HCT116 (cell line): ENCODE data around the gene THRB. TPM values are rescaled to one million over a fixed set of nuclear protein-coding genes. Genes with fewer than 3 reads are reported as not detected.

Experiments
- ATAC-seq: fragments of 200-7000 bp; cut with Tn5 transposase; 2 replicates; pipeline ENCODE4 v1.9.1; 2020; ENCODE audit warnings: mild to moderate bottlenecking, moderate library complexity
- BruUV-seq: library from RNA; stranded (reverse); fragments of 400-500 nt; replicated peaks from 2 replicates; lab custom pipeline; 2021; lab: Mats Ljungman, UMichigan
- CTCF ChIA-PET: fragments of 300-600 bp; sonication (Branson Sonifier 250); formaldehyde crosslinking; loops from one replicate; lab custom pipeline; 2021; ENCODE audit warnings: antibody characterized with exemption; lab: Charles Lee
- POLR2A ChIA-PET: fragments of 300-600, 350-600 bp; sonication (Branson Sonifier 250); formaldehyde crosslinking; loops from one replicate; lab custom pipeline; 2021; ENCODE audit warnings: antibody characterized with exemption; lab: Charles Lee
- RAD21 ChIA-PET, 2 experiments: fragments of 300-600 bp; sonication (Branson Sonifier 250); formaldehyde crosslinking; loops; one replicate each; lab custom pipeline; 2023; ENCODE audit warnings: low total read pairs in 2 of 2; ENCODE audit not compliant: uncharacterized antibody in 2 of 2, unreplicated experiment in 2 of 2, low non-redundant PET in 1 of 2; lab: Charles Lee
- DNase-seq: peaks from one replicate; pipeline ENCODE4 v3.0.0-alpha.2; 2010; ENCODE audit warnings: low read depth, low spot score
- H2AFZ ChIP-seq: fragments of 200-600 bp; shearing (Covaris generic), sonication (generic); 2 replicates; pipeline ENCODE4 v1.6.1; 2017; ENCODE audit warnings: low read depth, mixed run types, mixed read lengths, antibody characterized with exemption, low read length; ENCODE audit not compliant: poor library complexity, severe bottlenecking
- H3K27ac ChIP-seq: 2 replicates; pipeline ENCODE4 v1.5.1; 2012; ENCODE audit warnings: low read depth, low read length
- H3K27me3 ChIP-seq: fragments of 200-600 bp; sonication (generic); 2 replicates; pipeline ENCODE4 v1.6.1; 2016; ENCODE audit warnings: mixed run types, low read length, mixed read lengths; ENCODE audit not compliant: insufficient read depth
- H3K36me3 ChIP-seq, 2 experiments: fragments of 200-500 bp in 1 of 2; fragments of 200-600 bp in 1 of 2; sonication (Bioruptor generic) in 1 of 2; sonication (generic) in 1 of 2; 2 replicates each; pipeline versions ENCODE4 v1.5.1 to v1.6.1; 2014 to 2016; ENCODE audit warnings: low read length in 2 of 2, inconsistent platforms in 1 of 2, mixed read lengths in 1 of 2, mixed run types in 1 of 2; ENCODE audit not compliant: insufficient read depth in 2 of 2, control insufficient read depth in 1 of 2
- H3K4me1 ChIP-seq, 2 experiments: fragments of 200-600 bp in 1 of 2; sonication (generic) in 1 of 2; 2 replicates each; pipeline versions ENCODE4 v1.5.1 to v1.6.1; 2012 to 2017; ENCODE audit warnings: low read length in 2 of 2, inconsistent platforms in 1 of 2, mild to moderate bottlenecking in 1 of 2, mixed read lengths in 1 of 2, mixed run types in 1 of 2, moderate library complexity in 1 of 2; ENCODE audit not compliant: insufficient read depth in 2 of 2, control insufficient read depth in 1 of 2
- H3K4me2 ChIP-seq: fragments of 200-600 bp; sonication (generic); 2 replicates; pipeline ENCODE4 v1.6.1; 2017; ENCODE audit warnings: mixed run types, low read length, mixed read lengths
- H3K4me3 ChIP-seq, 2 experiments: fragments of 200-600 bp in 1 of 2; sonication (generic) in 1 of 2; replicated peaks in 1 of 2; 2 replicates each; pipeline ENCODE4 v1.5.1; 2011 to 2016; ENCODE audit warnings: low read length in 2 of 2, control low read depth in 1 of 2, low read depth in 1 of 2, mild to moderate bottlenecking in 1 of 2, mixed read lengths in 1 of 2, mixed run types in 1 of 2
- H3K79me2 ChIP-seq: fragments of 200-600 bp; sonication (generic); 2 replicates; pipeline ENCODE4 v1.6.1; 2017; ENCODE audit warnings: mild to moderate bottlenecking, mixed run types, low read length, moderate library complexity, mixed read lengths; ENCODE audit not compliant: insufficient read depth
- H3K9ac ChIP-seq: fragments of 200-600 bp; sonication (generic); 2 replicates; pipeline ENCODE4 v1.6.1; 2016; ENCODE audit warnings: low read length, mixed read lengths
- H3K9me2 ChIP-seq: fragments of 200-600 bp; sonication (generic), shearing (Covaris generic); 2 replicates; pipeline ENCODE4 v1.6.1; 2017; ENCODE audit warnings: mixed run types, mild to moderate bottlenecking, moderate library complexity; ENCODE audit not compliant: insufficient read depth
- H3K9me3 ChIP-seq, 2 experiments: fragments of 200-500 bp in 1 of 2; fragments of 200-600 bp in 1 of 2; sonication (Bioruptor generic) in 1 of 2; sonication (generic) in 1 of 2; 2 replicates each; pipeline ENCODE4 v1.6.1; 2014 to 2017; ENCODE audit warnings: low read length in 2 of 2, mixed read lengths in 2 of 2, inconsistent platforms in 1 of 2, low read depth in 1 of 2, mild to moderate bottlenecking in 1 of 2, mixed run types in 1 of 2, moderate library complexity in 1 of 2; ENCODE audit not compliant: control insufficient read depth in 1 of 2, insufficient read depth in 1 of 2
- H4K20me1 ChIP-seq: fragments of 200-600 bp; sonication (generic), shearing (Covaris generic); 2 replicates; pipeline ENCODE4 v1.6.1; 2017; ENCODE audit warnings: mixed run types, mild to moderate bottlenecking, moderate library complexity; ENCODE audit not compliant: insufficient read depth
- CBX3 ChIP-seq: IDR thresholded peaks from 2 replicates; pipeline ENCODE4 v1.6.1; 2012; ENCODE audit warnings: low read depth
- EGR1 ChIP-seq: IDR thresholded peaks from 2 replicates; pipeline ENCODE4 v1.6.1; 2012; ENCODE audit warnings: low read depth
- ELF1 ChIP-seq: IDR thresholded peaks from 2 replicates; pipeline ENCODE4 v1.6.1; 2012; ENCODE audit warnings: low read depth, borderline replicate concordance
- EZH2 ChIP-seq: fragments of 200-600 bp; sonication (generic); IDR thresholded peaks from 2 replicates; pipeline ENCODE4 v1.6.1; 2017; ENCODE audit warnings: antibody characterized with exemption, mixed run types
- EZH2phosphoT487 ChIP-seq: fragments of 200-600 bp; IDR thresholded peaks from 2 replicates; pipeline ENCODE4 v1.6.1; 2018; ENCODE audit warnings: antibody characterized with exemption, borderline replicate concordance
- FOSL1 ChIP-seq: IDR thresholded peaks from 2 replicates; pipeline ENCODE4 v1.6.1; 2012; ENCODE audit warnings: low read depth
- POLR2A ChIP-seq: IDR thresholded peaks from 2 replicates; pipeline ENCODE4 v1.7.0; 2011; ENCODE audit warnings: borderline replicate concordance; ENCODE audit not compliant: insufficient read depth, insufficient read length; ENCODE audit errors: extremely low read depth
- YY1 ChIP-seq: IDR thresholded peaks from 2 replicates; pipeline ENCODE4 v1.6.1; 2011; ENCODE audit warnings: low read length, low read depth, moderate library complexity, mild to moderate bottlenecking; ENCODE audit not compliant: insufficient replicate concordance; ENCODE audit errors: extremely low read depth
- ZNF274 ChIP-seq: fragments of 200-500 bp; sonication (Bioruptor generic); IDR thresholded peaks from 2 replicates; pipeline ENCODE4 v1.6.1; 2014; ENCODE audit warnings: mild to moderate bottlenecking, low read depth, low read length, inconsistent platforms
- intact Hi-C: fragments of 100-400 bp; cut with micrococcal nuclease; formaldehyde crosslinking; loops from 2 replicates; pipeline ENCODE4 v1.10.0; 2022
- total RNA-seq: library from RNA; stranded (reverse); gene quantifications from one replicate; pipeline ENCODE4 v1.2.1, GENCODE V29; 2021; ENCODE audit not compliant: unreplicated experiment
- TF ChIP-seq, protein P1 (sequence below): IDR thresholded peaks from 2 replicates; pipeline ENCODE4 v1.6.1; 2012; ENCODE audit warnings: low read depth

THRB gene
- total RNA-seq, 1 experiment from 2014 or later, result 2.5 TPM

DNA sequence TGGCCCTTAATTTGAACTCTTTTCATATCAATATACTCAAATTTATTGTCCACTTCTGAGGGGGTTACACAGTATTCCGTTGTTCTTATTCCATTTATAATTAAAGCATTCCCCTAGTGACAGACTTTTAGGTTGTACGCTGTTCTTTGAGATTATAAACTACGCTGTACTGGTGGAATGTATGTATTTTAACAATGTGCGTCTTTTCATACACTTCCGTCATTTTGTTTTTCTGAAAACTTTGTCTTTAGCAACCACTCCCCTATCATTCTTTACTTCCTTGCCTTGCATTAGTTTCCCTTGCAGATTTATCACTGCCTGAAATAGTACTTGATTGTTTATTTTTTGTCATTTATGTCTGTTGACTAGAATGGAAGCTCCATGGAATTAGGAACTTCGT lies 137.0 kb downstream of the THRB start:
- Histone ChIP-seq H2AFZ (no peak overlapping the region), H3K4me1 (no peaks in the 10 kb centered on the region), H4K20me1 (no peaks in the 10 kb centered on the region), H3K9me3 (no peaks in the 10 kb centered on the region), H3K27ac (no peak overlapping the region), H3K27me3 (no peaks in the 10 kb centered on the region), H3K9me2 (no peaks in the 10 kb centered on the region), H3K9ac (no peak overlapping the region), H3K36me3 (no peaks in the 10 kb centered on the region), H3K4me2 (no peak overlapping the region), H3K4me3 (no peak overlapping the region), H3K79me2 (no peaks in the 10 kb centered on the region)
- TF ChIP-seq CBX3, result no peak
- DNase-seq (no peak), ATAC-seq (no peak)
- ChIA-PET RAD21 (no interaction called here), CTCF (no interaction called here), POLR2A (no interaction called here)
- intact Hi-C loops, result no loop called here
- no TSS peak for BruUV-seq

DNA sequence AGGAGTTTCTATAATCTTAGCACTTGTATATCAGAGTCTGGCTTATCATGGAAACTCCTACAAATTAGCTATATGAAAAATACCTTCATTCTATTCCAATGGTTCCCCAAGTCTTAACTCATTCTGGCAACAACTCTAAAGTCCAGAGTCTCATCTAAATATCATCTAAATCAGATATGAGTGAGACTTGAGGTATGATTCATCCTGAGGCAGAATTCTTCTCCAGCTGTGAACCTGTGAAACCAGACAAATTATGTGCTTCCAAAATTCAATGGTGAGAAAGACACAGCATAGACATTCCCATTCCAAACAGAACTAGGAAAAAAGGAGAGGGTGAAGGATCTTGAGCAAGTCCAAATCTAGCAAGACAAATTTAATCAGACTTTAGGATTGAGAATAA lies 138.8 kb downstream of the THRB start:
- Histone ChIP-seq H3K4me2 (no peak overlapping the region), H3K9me3 (no peaks in the 10 kb centered on the region), H3K27me3 (no peaks in the 10 kb centered on the region), H3K4me3 (no peak overlapping the region), H3K4me1 (no peaks in the 10 kb centered on the region), H4K20me1 (no peaks in the 10 kb centered on the region), H3K79me2 (no peaks in the 10 kb centered on the region), H3K9ac (no peak overlapping the region), H3K36me3 (no peaks in the 10 kb centered on the region), H3K9me2 (no peaks in the 10 kb centered on the region), H3K27ac (no peak overlapping the region), H2AFZ (no peak overlapping the region)
- CTCF ChIA-PET, result no interaction called here
- POLR2A ChIA-PET, result no interaction called here
- DNase-seq (no peak), ATAC-seq (no peak)
- no TSS peak for BruUV-seq
- intact Hi-C loops, result no loop called here
- TF ChIP-seq, protein P1, sequence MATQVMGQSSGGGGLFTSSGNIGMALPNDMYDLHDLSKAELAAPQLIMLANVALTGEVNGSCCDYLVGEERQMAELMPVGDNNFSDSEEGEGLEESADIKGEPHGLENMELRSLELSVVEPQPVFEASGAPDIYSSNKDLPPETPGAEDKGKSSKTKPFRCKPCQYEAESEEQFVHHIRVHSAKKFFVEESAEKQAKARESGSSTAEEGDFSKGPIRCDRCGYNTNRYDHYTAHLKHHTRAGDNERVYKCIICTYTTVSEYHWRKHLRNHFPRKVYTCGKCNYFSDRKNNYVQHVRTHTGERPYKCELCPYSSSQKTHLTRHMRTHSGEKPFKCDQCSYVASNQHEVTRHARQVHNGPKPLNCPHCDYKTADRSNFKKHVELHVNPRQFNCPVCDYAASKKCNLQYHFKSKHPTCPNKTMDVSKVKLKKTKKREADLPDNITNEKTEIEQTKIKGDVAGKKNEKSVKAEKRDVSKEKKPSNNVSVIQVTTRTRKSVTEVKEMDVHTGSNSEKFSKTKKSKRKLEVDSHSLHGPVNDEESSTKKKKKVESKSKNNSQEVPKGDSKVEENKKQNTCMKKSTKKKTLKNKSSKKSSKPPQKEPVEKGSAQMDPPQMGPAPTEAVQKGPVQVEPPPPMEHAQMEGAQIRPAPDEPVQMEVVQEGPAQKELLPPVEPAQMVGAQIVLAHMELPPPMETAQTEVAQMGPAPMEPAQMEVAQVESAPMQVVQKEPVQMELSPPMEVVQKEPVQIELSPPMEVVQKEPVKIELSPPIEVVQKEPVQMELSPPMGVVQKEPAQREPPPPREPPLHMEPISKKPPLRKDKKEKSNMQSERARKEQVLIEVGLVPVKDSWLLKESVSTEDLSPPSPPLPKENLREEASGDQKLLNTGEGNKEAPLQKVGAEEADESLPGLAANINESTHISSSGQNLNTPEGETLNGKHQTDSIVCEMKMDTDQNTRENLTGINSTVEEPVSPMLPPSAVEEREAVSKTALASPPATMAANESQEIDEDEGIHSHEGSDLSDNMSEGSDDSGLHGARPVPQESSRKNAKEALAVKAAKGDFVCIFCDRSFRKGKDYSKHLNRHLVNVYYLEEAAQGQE, result no peak
- TF ChIP-seq YY1 (no peak), CBX3 (no peak), EZH2 (no peak), EGR1 (no peak), EZH2phosphoT487 (no peak), ZNF274 (no peak), FOSL1 (no peak), ELF1 (no peak), POLR2A (no peak)
- RAD21 ChIA-PET, result no interaction called here
